Measurements from ENCODE around the gene LPAR1. TPM values are rescaled to one million over a fixed set of nuclear protein-coding genes. Genes with fewer than 3 reads are reported as not detected.
"Not testable (repeated sequence)": the region's sequence is repeated elsewhere in the genome, so short reads cannot be mapped to it uniquely, and the experiment has no call there.

The LPAR1 gene
- total and polyA plus RNA-seq, 12 donors, result 9.6 to 65.2 (median 22.4) TPM

DNA sequence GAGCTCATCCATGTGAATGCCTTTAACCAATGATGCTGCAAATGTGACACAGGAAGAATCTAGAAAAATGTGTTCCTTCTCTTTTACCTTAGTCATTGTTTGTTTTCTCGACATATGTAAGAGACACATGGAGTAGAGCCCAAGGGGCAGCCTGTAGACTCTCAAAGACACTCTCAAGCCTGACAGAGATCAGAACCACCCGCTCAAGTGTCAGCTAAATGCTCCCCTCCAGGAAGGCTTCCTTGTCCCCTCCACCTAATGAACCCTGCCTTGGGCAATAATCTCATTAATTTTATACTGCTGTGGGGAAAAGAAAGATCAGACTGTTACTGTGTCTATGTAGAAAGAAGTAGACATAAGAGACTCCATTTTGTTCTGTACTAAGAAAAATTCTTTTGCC lies 212.3 kb downstream of the LPAR1 start:
- Histone ChIP-seq H3K4me3 (no peak overlapping the region), H3K9me3 (replicated peaks in 1 of 3) (no peaks in the 10 kb centered on the region), H3K36me3 (replicated peaks in 1 of 2) (no peaks in the 10 kb centered on the region), H3K27me3 (no peaks in the 10 kb centered on the region), H3K4me1 (replicated peaks in 1 of 2) (no peaks in the 10 kb centered on the region), H3K27ac (no peak overlapping the region)
- 74 to 83% (median 82%) methylated on average over 2 of the region's 2 CpGs for WGBS, 4 donors
- intact Hi-C loops (cut with DNase I), result no loop called here
- no peak for TF ChIP-seq POLR2A (IDR thresholded peaks at IDR 0.05)
- TF ChIP-seq, protein P1, sequence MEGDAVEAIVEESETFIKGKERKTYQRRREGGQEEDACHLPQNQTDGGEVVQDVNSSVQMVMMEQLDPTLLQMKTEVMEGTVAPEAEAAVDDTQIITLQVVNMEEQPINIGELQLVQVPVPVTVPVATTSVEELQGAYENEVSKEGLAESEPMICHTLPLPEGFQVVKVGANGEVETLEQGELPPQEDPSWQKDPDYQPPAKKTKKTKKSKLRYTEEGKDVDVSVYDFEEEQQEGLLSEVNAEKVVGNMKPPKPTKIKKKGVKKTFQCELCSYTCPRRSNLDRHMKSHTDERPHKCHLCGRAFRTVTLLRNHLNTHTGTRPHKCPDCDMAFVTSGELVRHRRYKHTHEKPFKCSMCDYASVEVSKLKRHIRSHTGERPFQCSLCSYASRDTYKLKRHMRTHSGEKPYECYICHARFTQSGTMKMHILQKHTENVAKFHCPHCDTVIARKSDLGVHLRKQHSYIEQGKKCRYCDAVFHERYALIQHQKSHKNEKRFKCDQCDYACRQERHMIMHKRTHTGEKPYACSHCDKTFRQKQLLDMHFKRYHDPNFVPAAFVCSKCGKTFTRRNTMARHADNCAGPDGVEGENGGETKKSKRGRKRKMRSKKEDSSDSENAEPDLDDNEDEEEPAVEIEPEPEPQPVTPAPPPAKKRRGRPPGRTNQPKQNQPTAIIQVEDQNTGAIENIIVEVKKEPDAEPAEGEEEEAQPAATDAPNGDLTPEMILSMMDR (IDR thresholded peaks at IDR 0.05), result no peak
- DNase-seq, result no peak

DNA sequence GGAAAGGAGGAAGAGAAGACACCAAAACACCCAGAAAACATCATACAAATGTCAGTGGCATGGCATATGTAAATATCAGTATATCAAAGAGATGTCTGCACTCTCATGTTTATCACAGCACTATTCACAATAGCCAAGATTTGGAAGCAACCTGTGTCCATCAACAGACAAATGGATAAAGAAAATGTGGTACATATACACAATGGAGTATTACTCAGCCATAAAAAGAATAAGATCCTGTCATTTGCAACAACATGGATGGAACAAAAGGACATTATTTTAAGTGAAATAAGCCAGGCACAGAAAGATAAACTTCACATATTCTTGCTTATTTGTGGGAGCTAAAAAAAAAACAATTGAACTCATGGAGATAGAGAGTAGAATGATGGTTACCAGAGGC lies 213.1 kb downstream of the LPAR1 start:
- H3K4me1 ChIP-seq (replicated peaks in 1 of 2); intact Hi-C loops (cut with DNase I); H3K9me3 ChIP-seq (replicated peaks in 1 of 3); H3K27me3 ChIP-seq; H3K4me3 ChIP-seq; H3K36me3 ChIP-seq (replicated peaks in 1 of 2); DNase-seq; H3K27ac ChIP-seq: not testable (repeated sequence)

Small RNA genes within 50 kb of the gene (small RNA-seq; reads per million reads assigned to genes)
- gene RF00019, result 0 reads per million in 2 donors
- gene RNU6-432P, result 0 reads per million in 2 donors

Measured in adrenal gland (tissue), 12 donors.